ENCODE measurements around the gene MTRF1.
A peak's percentile ranks its signal among the peaks of the same experiment; 100 is the strongest.
"Not testable (repeated sequence)": the region's sequence is repeated elsewhere in the genome, so short reads cannot be mapped to it uniquely, and the experiment has no call there.

The MTRF1 gene

GRCh38 chr13:41220401-41220800 lies 43.0 kb downstream of the MTRF1 start:
- no peak for DNase-seq

GRCh38 chr13:41216160-41216559 lies 47.2 kb downstream of the MTRF1 start:
- no peak for DNase-seq

- DNase-seq, result no peak
Measured at GRCh38 chr13:41213919-41214318, 49.5 kb downstream of the MTRF1 start.

- DNase-seq, result no peak
Measured at GRCh38 chr13:41213316-41213715, 50.1 kb downstream of the MTRF1 start.

- no peak for DNase-seq
Measured at GRCh38 chr13:41212881-41213280, 50.5 kb downstream of the MTRF1 start.

- DNase-seq, result no peak
Measured at GRCh38 chr13:41211062-41211461, 52.3 kb downstream of the MTRF1 start.

GRCh38 chr13:41206467-41206866 lies 56.9 kb downstream of the MTRF1 start:
- no peak for DNase-seq

- no peak for DNase-seq
Measured at GRCh38 chr13:41203810-41204209, 59.6 kb downstream of the MTRF1 start.

- no peak for DNase-seq
Measured at GRCh38 chr13:41200126-41200525, 63.2 kb downstream of the MTRF1 start.

- peak in 2 of 3 experiments; percentile 55 to 65 for DNase-seq
Measured at GRCh38 chr13:41199526-41199925, 63.9 kb downstream of the MTRF1 start.

GRCh38 chr13:41199079-41199478 lies 64.3 kb downstream of the MTRF1 start:
- no peak for DNase-seq

GRCh38 chr13:41196620-41197019 lies 66.8 kb downstream of the MTRF1 start:
- no peak for DNase-seq

GRCh38 chr13:41196011-41196410 lies 67.4 kb downstream of the MTRF1 start:
- no peak for DNase-seq

- peak; percentile 88 to 92 (median 88) for DNase-seq
Measured at GRCh38 chr13:41193919-41194824, 69.2 kb downstream of the MTRF1 start, which contains the start of gene KBTBD7. KBTBD7 (minus strand) TSS chr13:41194569; CDS start chr13:41194257, 312 bp downstream.

- no peak for DNase-seq
Measured at GRCh38 chr13:41193469-41193868, 69.9 kb downstream of the MTRF1 start.

GRCh38 chr13:41188584-41188983 lies 74.8 kb downstream of the MTRF1 start:
- DNase-seq, result no peak

- no peak for DNase-seq
Measured at GRCh38 chr13:41186481-41186880, 76.9 kb downstream of the MTRF1 start.

- no peak for DNase-seq
Measured at GRCh38 chr13:41182231-41182630, 81.1 kb downstream of the MTRF1 start.

GRCh38 chr13:41179593-41180250 lies 83.7 kb downstream of the MTRF1 start:
- no peak for DNase-seq

GRCh38 chr13:41178040-41178439 lies 85.3 kb downstream of the MTRF1 start:
- DNase-seq, result no peak

GRCh38 chr13:41177616-41178015 lies 85.8 kb downstream of the MTRF1 start:
- no peak for DNase-seq

GRCh38 chr13:41175576-41175975 lies 87.8 kb downstream of the MTRF1 start:
- DNase-seq, result not testable (repeated sequence)

All from NCI-H1417 (cell line).